ENCODE measurements around the gene CALML3.
"Not testable (repeated sequence)": the region's sequence is repeated elsewhere in the genome, so short reads cannot be mapped to it uniquely, and the experiment has no call there.

CALML3 gene

GRCh38 chr10:5555021-5555510 lies 30.3 kb downstream of the CALML3 start:
- DNase-seq (ENCODE audit: low spot score in 2 of 2) = no peak
- ATAC-seq (replicated peaks; ENCODE audit: extremely low read depth, poor library complexity, severe bottlenecking) = no peak
- Mint-ChIP-seq H3K9me3 (no peaks in the 10 kb centered on the region), H3K4me1 (peaks cover 19% of the 10 kb centered on the region), H3K27me3 (peaks cover 12% of the 10 kb centered on the region), H3K36me3 (ENCODE audit: insufficient read depth) (no peaks in the 10 kb centered on the region), H3K27ac (ENCODE audit: low read depth) (no peak overlapping the region), H3K4me3 (no peak overlapping the region)

GRCh38 chr10:5555881-5556280 lies 31.1 kb downstream of the CALML3 start:
- DNase-seq (ENCODE audit: low spot score in 2 of 2) (no peak), ATAC-seq (replicated peaks; ENCODE audit: extremely low read depth, poor library complexity, severe bottlenecking) (no peak)
- no peaks in the 10 kb centered on the region for H3K36me3 Mint-ChIP-seq (ENCODE audit: insufficient read depth)
- H3K4me1 Mint-ChIP-seq = peaks cover 19% of the 10 kb centered on the region
- H3K4me3 Mint-ChIP-seq = no peak overlapping the region
- peaks cover 12% of the 10 kb centered on the region for H3K27me3 Mint-ChIP-seq
- H3K9me3 Mint-ChIP-seq = no peaks in the 10 kb centered on the region
- no peak overlapping the region for H3K27ac Mint-ChIP-seq (ENCODE audit: low read depth)

- ATAC-seq (replicated peaks; ENCODE audit: extremely low read depth, poor library complexity, severe bottlenecking) = no peak
- no peak for DNase-seq (ENCODE audit: low spot score in 2 of 2)
- Mint-ChIP-seq H3K27me3 (peaks cover 12% of the 10 kb centered on the region), H3K27ac (ENCODE audit: low read depth) (no peak overlapping the region), H3K4me3 (no peak overlapping the region), H3K9me3 (no peaks in the 10 kb centered on the region), H3K4me1 (peaks cover 19% of the 10 kb centered on the region), H3K36me3 (ENCODE audit: insufficient read depth) (no peaks in the 10 kb centered on the region)
These were observed 31.8 kb downstream of the CALML3 start for GRCh38 chr10:5556576-5556975.

- Mint-ChIP-seq H3K4me3 (no peak overlapping the region), H3K27me3 (peaks cover 14% of the 10 kb centered on the region), H3K4me1 (peaks cover 13% of the 10 kb centered on the region), H3K36me3 (ENCODE audit: insufficient read depth) (no peaks in the 10 kb centered on the region), H3K27ac (ENCODE audit: low read depth) (no peak overlapping the region), H3K9me3 (no peaks in the 10 kb centered on the region)
- no peak for DNase-seq (ENCODE audit: low spot score in 2 of 2)
- no peak for ATAC-seq (replicated peaks; ENCODE audit: extremely low read depth, poor library complexity, severe bottlenecking)
These were observed 32.4 kb downstream of the CALML3 start for GRCh38 chr10:5557040-5557721.

DNA sequence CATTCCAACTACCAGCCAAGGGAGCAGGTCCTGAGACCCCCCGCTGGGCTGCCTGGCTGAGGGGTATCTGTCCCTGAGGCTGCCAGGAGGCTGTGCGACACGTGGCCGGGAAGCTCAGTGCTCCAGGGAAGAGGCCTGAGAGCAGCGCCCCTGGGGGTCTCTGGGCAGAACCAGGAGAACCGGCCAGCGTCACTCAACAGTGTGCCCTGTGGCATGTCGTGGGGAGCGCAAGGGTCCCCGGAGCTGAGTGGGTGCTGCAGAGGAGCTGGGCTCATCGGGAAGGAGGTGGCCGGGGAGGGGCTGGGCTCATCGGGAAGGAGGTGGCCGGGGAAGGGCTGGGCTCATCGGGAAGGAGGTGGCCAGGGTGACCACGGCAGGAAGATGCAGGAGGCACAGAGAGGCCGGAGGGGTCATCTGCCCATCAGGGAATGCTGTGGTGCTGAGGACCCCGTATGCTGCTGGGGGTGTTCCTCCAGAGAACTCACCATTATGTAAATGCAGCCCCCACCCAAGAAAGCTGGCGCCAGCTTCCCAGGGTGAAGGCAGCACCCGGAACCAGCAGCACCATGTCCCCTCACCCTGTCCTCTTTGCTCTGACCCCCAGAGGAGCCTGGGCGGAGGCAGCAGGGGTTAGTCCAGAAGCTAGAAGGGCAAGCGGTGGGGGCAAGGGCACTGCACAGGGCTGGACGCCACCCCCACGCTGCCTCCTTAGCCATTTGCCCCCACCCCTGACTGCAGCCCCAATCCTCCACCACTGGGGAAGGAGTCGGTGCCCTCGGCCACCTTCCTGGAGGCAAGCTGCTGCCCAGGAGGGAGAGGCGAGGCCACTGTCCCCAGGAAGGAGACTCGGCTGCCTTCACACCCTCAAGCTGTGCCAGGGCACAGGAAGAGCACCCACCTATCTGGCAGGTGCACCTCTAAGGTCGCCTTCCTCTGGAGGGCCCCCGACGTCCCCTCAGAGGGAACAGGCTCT lies 33.3 kb downstream of the CALML3 start:
- peaks cover 16% of the 10 kb centered on the region for H3K27me3 Mint-ChIP-seq
- H3K4me3 Mint-ChIP-seq = no peak overlapping the region
- H3K27ac Mint-ChIP-seq (ENCODE audit: low read depth) = no peak overlapping the region
- DNase-seq (ENCODE audit: low spot score in 2 of 2) (no peak), ATAC-seq (replicated peaks; ENCODE audit: extremely low read depth, poor library complexity, severe bottlenecking) (no peak)
- H3K4me1 Mint-ChIP-seq = peaks cover 4% of the 10 kb centered on the region
- no peaks in the 10 kb centered on the region for H3K9me3 Mint-ChIP-seq
- H3K36me3 Mint-ChIP-seq (ENCODE audit: insufficient read depth) = no peaks in the 10 kb centered on the region

DNA sequence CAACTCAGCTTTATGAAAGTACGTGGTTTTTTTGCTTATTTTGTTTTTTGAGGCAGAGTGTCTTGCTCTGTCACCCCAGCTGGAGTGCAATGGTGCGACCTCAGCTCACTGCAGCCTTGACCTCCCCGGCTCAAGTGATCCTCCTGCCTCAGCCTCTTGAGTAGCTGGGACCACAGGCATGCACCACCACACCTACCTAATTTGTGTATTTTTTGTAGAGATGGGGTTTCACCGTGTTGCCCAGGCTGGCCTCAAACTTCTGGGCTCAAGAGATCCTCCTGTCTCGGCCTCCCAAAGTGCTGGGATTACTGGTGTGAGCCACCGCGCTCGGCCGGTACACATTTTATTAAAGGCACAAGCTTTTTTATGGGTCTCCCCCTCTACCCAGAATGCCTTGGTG lies 34.3 kb downstream of the CALML3 start:
- H3K9me3 Mint-ChIP-seq; H3K4me3 Mint-ChIP-seq; H3K36me3 Mint-ChIP-seq (ENCODE audit: insufficient read depth); H3K27ac Mint-ChIP-seq (ENCODE audit: low read depth); DNase-seq (ENCODE audit: low spot score in 2 of 2); H3K4me1 Mint-ChIP-seq; ATAC-seq (replicated peaks; ENCODE audit: extremely low read depth, poor library complexity, severe bottlenecking): not testable (repeated sequence)
- peaks cover 13% of the 10 kb centered on the region for H3K27me3 Mint-ChIP-seq

DNA sequence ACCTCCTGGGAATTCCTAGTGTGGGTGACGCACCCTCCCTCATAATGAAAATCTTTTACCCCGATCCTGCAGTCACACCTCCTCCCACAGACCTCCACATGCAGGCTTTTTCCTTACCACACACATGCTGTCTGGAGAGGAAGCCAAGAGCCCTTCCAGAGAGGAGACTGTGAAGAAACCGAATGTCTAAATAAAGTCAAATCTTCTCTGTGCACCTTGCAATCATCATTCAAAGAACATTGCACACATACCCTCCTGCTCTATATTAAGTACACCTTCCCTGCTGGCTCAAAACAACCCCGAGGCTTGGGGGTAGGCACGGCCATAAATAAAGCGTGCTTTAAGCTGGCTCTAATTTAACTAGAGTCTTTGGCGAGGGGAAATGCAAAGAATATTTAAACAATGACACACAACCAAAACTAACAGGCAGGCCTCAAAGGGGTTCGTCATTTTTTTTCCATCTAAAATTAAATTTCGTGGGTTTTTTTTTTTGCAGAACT lies 34.9 kb downstream of the CALML3 start:
- peaks cover 20% of the 10 kb centered on the region for H3K27me3 Mint-ChIP-seq
- H3K4me1 Mint-ChIP-seq = peaks cover 7% of the 10 kb centered on the region
- H3K27ac Mint-ChIP-seq (ENCODE audit: low read depth) = no peak overlapping the region
- ATAC-seq (replicated peaks; ENCODE audit: extremely low read depth, poor library complexity, severe bottlenecking) (no peak), DNase-seq (ENCODE audit: low spot score in 2 of 2) (no peak)
- H3K36me3 Mint-ChIP-seq (ENCODE audit: insufficient read depth) = peaks cover 5% of the 10 kb centered on the region
- no peak overlapping the region for H3K4me3 Mint-ChIP-seq
- H3K9me3 Mint-ChIP-seq = no peaks in the 10 kb centered on the region

DNA sequence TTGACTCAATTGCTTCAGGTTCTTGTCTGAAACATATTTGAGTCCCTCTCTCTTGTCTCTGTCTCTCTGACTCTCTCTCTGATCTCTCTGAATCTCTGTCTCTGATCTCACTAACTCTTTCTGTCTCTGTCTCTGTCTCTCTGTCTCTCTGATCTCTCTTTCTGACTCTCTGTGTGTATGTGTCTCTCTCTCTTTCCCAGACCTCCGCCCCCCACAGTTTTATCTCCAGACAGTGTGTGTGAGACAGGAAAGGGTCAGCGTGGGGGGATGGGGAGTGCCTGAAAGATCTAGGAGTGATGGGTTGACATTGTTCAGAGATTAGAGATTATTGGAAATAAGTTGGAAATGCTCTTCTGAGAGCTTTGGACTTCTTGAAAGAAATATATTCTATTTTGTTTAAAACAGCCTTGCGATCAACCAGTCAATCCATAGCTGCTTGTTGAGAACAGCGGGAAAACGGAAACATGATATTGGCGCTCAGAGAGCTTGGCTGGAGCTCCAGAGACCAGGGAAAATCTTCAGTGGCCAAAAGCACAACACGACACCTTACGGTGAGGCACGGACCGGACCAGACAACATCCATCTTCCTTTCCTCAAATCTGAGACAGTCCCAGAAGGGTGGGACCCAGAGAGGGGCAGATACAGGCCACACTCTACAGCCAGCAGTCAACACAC lies 35.5 kb downstream of the CALML3 start:
- Mint-ChIP-seq H3K36me3 (ENCODE audit: insufficient read depth) (peaks cover 5% of the 10 kb centered on the region), H3K4me1 (peaks cover 13% of the 10 kb centered on the region), H3K27ac (ENCODE audit: low read depth) (no peak overlapping the region), H3K4me3 (no peak overlapping the region), H3K9me3 (no peaks in the 10 kb centered on the region), H3K27me3 (peaks cover 26% of the 10 kb centered on the region)
- no peak for ATAC-seq (replicated peaks; ENCODE audit: extremely low read depth, poor library complexity, severe bottlenecking)
- no peak for DNase-seq (ENCODE audit: low spot score in 2 of 2)

- Mint-ChIP-seq H3K27ac (ENCODE audit: low read depth) (no peak overlapping the region), H3K4me1 (peaks cover 13% of the 10 kb centered on the region), H3K27me3 (peaks cover 29% of the 10 kb centered on the region), H3K9me3 (no peaks in the 10 kb centered on the region), H3K4me3 (no peak overlapping the region), H3K36me3 (ENCODE audit: insufficient read depth) (peaks cover 5% of the 10 kb centered on the region)
- DNase-seq (ENCODE audit: low spot score in 2 of 2) = no peak
- no peak for ATAC-seq (replicated peaks; ENCODE audit: extremely low read depth, poor library complexity, severe bottlenecking)
These were observed 36.3 kb downstream of the CALML3 start for GRCh38 chr10:5560817-5561703.

DNA sequence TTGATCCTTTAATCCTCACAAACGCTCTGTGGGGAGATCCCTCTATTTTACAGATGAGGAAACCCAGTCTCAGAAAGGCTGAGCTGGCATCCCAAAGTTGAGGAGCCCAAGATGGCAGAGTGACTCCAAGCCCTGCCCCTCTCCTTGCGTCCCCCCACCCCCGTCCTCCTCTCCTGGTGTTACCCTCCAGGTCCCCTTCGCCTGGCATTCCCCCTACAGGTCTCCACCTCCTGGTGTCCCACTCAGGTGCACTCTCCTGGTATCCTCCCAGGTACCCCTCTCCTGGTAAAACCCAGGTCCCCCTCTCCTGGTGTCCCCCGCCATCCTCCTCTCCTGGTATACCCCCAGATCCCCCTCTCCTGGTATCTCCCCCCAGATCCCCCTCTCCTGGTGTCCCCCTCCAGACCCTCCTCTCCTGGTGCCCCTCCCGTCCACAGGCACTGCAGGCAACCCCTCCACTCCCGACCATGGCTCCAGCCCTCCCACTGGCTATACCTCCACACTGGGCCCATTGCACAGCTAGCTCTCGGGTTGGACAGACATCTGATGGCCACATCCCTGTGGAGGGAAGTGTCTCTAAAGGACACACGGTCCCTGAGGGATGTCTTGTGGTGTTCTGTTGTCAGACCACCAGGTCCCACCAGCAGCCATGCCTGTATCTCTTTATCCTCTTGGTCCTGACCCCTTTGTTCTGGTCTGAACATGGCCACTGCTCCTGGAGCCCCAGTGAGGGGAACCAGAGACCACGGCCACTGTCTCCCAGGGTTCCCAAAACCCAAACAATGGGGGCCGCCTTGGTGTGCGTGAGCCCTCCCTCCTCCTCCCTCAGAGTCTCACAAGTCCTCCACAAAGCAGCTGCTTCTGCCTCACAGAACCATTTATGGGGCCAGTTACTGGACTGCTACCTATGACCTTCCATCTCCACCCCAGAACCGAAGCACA lies 37.2 kb downstream of the CALML3 start:
- Mint-ChIP-seq H3K4me3 (no peak overlapping the region), H3K27ac (ENCODE audit: low read depth) (no peak overlapping the region), H3K27me3 (peaks cover 38% of the 10 kb centered on the region), H3K36me3 (ENCODE audit: insufficient read depth) (peaks cover 5% of the 10 kb centered on the region), H3K9me3 (no peaks in the 10 kb centered on the region), H3K4me1 (peaks cover 13% of the 10 kb centered on the region)
- DNase-seq (ENCODE audit: low spot score in 2 of 2) (no peak), ATAC-seq (replicated peaks; ENCODE audit: extremely low read depth, poor library complexity, severe bottlenecking) (no peak)

Measured in central memory CD8-positive, alpha-beta T cell (primary cell).